Mammary epithelial cell (primary cell): Measurements from ENCODE around the gene NT5C.
"Not testable (repeated sequence)": the region's sequence is repeated elsewhere in the genome, so short reads cannot be mapped to it uniquely, and the experiment has no call there.

ENCODE experiments used
- EZH2 ChIP-seq: IDR thresholded peaks from 2 replicates; pipeline ENCODE4 v1.6.1; 2012; ENCODE audit warnings: low read length, inconsistent platforms, borderline replicate concordance
- TF ChIP-seq, protein P1 (sequence below), 2 donors: IDR thresholded peaks in 1 of 2; conservative IDR thresholded peaks in 1 of 2; 2 replicates each; pipeline ENCODE4 v1.5.1; 2011 to 2012; ENCODE audit warnings: inconsistent platforms in 2 of 2, low read length in 2 of 2, mild to moderate bottlenecking in 2 of 2, control low read depth in 1 of 2, low read depth in 1 of 2; ENCODE audit not compliant: insufficient read depth in 1 of 2; ENCODE audit errors: extremely low read depth in 1 of 2

DNA sequence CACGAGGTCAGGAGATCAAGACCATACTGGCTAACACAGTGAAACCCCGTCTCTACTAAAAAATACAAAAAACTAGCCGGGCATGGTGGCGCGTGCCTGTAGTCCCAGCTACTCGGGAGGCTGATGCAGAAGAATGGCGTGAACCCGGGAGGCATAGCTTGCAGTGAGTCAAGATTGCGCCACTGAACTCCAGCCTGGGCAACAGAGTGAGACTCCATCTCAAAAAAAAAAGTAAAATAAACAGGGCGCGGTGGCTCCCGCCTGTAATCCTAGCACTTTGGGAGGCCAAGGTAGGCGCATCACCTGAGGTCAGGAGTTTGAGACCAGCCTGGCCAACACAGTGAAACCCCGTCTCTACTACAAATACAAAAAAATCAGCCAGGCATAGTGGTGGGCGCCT lies 33.1 kb upstream of the NT5C start:
- TF ChIP-seq, protein P1, sequence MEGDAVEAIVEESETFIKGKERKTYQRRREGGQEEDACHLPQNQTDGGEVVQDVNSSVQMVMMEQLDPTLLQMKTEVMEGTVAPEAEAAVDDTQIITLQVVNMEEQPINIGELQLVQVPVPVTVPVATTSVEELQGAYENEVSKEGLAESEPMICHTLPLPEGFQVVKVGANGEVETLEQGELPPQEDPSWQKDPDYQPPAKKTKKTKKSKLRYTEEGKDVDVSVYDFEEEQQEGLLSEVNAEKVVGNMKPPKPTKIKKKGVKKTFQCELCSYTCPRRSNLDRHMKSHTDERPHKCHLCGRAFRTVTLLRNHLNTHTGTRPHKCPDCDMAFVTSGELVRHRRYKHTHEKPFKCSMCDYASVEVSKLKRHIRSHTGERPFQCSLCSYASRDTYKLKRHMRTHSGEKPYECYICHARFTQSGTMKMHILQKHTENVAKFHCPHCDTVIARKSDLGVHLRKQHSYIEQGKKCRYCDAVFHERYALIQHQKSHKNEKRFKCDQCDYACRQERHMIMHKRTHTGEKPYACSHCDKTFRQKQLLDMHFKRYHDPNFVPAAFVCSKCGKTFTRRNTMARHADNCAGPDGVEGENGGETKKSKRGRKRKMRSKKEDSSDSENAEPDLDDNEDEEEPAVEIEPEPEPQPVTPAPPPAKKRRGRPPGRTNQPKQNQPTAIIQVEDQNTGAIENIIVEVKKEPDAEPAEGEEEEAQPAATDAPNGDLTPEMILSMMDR (conservative IDR thresholded peaks at IDR 0.05 in 1 of 2, IDR thresholded peaks at IDR 0.05 in 1 of 2; ENCODE audit: extremely low read depth in 1 of 2, insufficient read depth in 1 of 2, low read depth in 1 of 2, low read length in 2 of 2) = not testable (repeated sequence)
- not testable (repeated sequence) for TF ChIP-seq EZH2
